ENCODE measurements around the gene TENM3.

TENM3 gene

GRCh38 chr4:182576601-182577289 is 333.5 kb downstream of the TENM3 start (continued):
- TF ChIP-seq, protein P1, sequence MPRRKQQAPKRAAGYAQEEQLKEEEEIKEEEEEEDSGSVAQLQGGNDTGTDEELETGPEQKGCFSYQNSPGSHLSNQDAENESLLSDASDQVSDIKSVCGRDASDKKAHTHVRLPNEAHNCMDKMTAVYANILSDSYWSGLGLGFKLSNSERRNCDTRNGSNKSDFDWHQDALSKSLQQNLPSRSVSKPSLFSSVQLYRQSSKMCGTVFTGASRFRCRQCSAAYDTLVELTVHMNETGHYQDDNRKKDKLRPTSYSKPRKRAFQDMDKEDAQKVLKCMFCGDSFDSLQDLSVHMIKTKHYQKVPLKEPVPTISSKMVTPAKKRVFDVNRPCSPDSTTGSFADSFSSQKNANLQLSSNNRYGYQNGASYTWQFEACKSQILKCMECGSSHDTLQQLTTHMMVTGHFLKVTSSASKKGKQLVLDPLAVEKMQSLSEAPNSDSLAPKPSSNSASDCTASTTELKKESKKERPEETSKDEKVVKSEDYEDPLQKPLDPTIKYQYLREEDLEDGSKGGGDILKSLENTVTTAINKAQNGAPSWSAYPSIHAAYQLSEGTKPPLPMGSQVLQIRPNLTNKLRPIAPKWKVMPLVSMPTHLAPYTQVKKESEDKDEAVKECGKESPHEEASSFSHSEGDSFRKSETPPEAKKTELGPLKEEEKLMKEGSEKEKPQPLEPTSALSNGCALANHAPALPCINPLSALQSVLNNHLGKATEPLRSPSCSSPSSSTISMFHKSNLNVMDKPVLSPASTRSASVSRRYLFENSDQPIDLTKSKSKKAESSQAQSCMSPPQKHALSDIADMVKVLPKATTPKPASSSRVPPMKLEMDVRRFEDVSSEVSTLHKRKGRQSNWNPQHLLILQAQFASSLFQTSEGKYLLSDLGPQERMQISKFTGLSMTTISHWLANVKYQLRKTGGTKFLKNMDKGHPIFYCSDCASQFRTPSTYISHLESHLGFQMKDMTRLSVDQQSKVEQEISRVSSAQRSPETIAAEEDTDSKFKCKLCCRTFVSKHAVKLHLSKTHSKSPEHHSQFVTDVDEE (CRISPR knock-in tag; IDR thresholded peaks at IDR 0.05): no peak
- TF ChIP-seq ARNTL (CRISPR knock-in tag; IDR thresholded peaks at IDR 0.05; ENCODE audit: borderline replicate concordance, low read depth): no peak

- no peak for TF ChIP-seq OSR1 (CRISPR knock-in tag; IDR thresholded peaks at IDR 0.05)
- TF ChIP-seq ZFP30 (CRISPR knock-in tag; IDR thresholded peaks at IDR 0.05): no peak
- no peak for TF ChIP-seq CSRNP3 (CRISPR knock-in tag; IDR thresholded peaks at IDR 0.05)
- no peak for TF ChIP-seq CSDC2 (CRISPR knock-in tag; IDR thresholded peaks at IDR 0.05)
- no peak for TF ChIP-seq ESRRG (CRISPR knock-in tag; IDR thresholded peaks at IDR 0.05)
- no peak for TF ChIP-seq PATZ1 (CRISPR knock-in tag; IDR thresholded peaks at IDR 0.05; ENCODE audit: borderline replicate concordance)
- TF ChIP-seq TOX (CRISPR knock-in tag; IDR thresholded peaks at IDR 0.05; ENCODE audit: borderline replicate concordance): no peak
- TF ChIP-seq, protein P1 (CRISPR knock-in tag; IDR thresholded peaks at IDR 0.05): no peak
- no peak for TF ChIP-seq ZNF70 (CRISPR knock-in tag; IDR thresholded peaks at IDR 0.05)
- no peak for TF ChIP-seq PPARA (CRISPR knock-in tag; IDR thresholded peaks at IDR 0.05; ENCODE audit: borderline replicate concordance)
- no peak for TF ChIP-seq ZFP3 (CRISPR knock-in tag; IDR thresholded peaks at IDR 0.05)
- TF ChIP-seq RARB (CRISPR knock-in tag; IDR thresholded peaks at IDR 0.05): no peak
- TF ChIP-seq, protein P2, sequence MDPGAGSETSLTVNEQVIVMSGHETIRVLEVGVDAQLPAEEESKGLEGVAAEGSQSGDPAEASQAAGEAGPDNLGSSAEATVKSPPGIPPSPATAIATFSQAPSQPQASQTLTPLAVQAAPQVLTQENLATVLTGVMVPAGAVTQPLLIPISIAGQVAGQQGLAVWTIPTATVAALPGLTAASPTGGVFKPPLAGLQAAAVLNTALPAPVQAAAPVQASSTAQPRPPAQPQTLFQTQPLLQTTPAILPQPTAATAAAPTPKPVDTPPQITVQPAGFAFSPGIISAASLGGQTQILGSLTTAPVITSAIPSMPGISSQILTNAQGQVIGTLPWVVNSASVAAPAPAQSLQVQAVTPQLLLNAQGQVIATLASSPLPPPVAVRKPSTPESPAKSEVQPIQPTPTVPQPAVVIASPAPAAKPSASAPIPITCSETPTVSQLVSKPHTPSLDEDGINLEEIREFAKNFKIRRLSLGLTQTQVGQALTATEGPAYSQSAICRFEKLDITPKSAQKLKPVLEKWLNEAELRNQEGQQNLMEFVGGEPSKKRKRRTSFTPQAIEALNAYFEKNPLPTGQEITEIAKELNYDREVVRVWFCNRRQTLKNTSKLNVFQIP (CRISPR knock-in tag; IDR thresholded peaks at IDR 0.05; ENCODE audit: borderline replicate concordance, low read depth): no peak
- TF ChIP-seq, protein P3, sequence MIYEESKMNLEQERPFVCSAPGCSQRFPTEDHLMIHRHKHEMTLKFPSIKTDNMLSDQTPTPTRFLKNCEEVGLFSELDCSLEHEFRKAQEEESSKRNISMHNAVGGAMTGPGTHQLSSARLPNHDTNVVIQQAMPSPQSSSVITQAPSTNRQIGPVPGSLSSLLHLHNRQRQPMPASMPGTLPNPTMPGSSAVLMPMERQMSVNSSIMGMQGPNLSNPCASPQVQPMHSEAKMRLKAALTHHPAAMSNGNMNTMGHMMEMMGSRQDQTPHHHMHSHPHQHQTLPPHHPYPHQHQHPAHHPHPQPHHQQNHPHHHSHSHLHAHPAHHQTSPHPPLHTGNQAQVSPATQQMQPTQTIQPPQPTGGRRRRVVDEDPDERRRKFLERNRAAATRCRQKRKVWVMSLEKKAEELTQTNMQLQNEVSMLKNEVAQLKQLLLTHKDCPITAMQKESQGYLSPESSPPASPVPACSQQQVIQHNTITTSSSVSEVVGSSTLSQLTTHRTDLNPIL (CRISPR knock-in tag; IDR thresholded peaks at IDR 0.05; ENCODE audit: low read depth): no peak
- no peak for TF ChIP-seq TCF4 (CRISPR knock-in tag; IDR thresholded peaks at IDR 0.05; ENCODE audit: borderline replicate concordance)
- no peak for TF ChIP-seq ZC3H10 (CRISPR knock-in tag; IDR thresholded peaks at IDR 0.05)
- no peak for TF ChIP-seq BACH2 (CRISPR knock-in tag; IDR thresholded peaks at IDR 0.05; ENCODE audit: borderline replicate concordance)
- TF ChIP-seq ARNTL (CRISPR knock-in tag; IDR thresholded peaks at IDR 0.05; ENCODE audit: borderline replicate concordance, low read depth): no peak
- ATAC-seq: no peak
Observed at GRCh38 chr4:182577411-182577810, 334.2 kb downstream of the TENM3 start.
